Right atrium auricular region (tissue), 2 donors: ENCODE results near the gene STYXL2. TPM values are rescaled to one million over a fixed set of nuclear protein-coding genes. Genes with fewer than 3 reads are reported as not detected.

Experiments used
- DNase-seq: peaks from one replicate; pipeline ENCODE4 v3.0.0-alpha.2; 2019; ENCODE audit warnings: low spot score
- H3K27ac ChIP-seq, 2 donors: fragments of 200-600 bp; sonication (generic); 1 replicate in 1 of 2; 2 replicates in 1 of 2; pipeline ENCODE4 v1.5.1; 2016 to 2019
- H3K27me3 ChIP-seq, 2 donors: fragments of 200-600 bp; sonication (generic); one replicate each; pipeline versions ENCODE4 v1.5.1 to v1.6.0; 2017 to 2019
- H3K36me3 ChIP-seq: fragments of 200-600 bp; sonication (generic); one replicate; pipeline ENCODE4 v1.5.1; 2016
- H3K4me1 ChIP-seq, 2 donors: fragments of 200-600 bp; sonication (generic); one replicate each; pipeline versions ENCODE4 v1.5.1 to v1.6.0; 2017 to 2019
- H3K4me3 ChIP-seq, 2 donors: fragments of 200-600 bp; sonication (generic); 1 replicate in 1 of 2; 2 replicates in 1 of 2; pipeline ENCODE4 v1.5.1; 2017 to 2019; ENCODE audit warnings: mild to moderate bottlenecking in 1 of 2, moderate library complexity in 1 of 2
- H3K9me3 ChIP-seq, 2 donors: fragments of 200-600 bp; sonication (generic); one replicate each; pipeline ENCODE4 v1.5.1; 2019
- total RNA-seq, 2 donors: library from RNA; depleted of rRNA; stranded (reverse); fragments of >200 nt; gene quantifications; one replicate each; pipeline ENCODE4 v1.1.0, GENCODE V29; 2016
- TF ChIP-seq, protein P1 (sequence below), 2 donors: fragments of 200-600 bp; sonication (generic); IDR thresholded peaks; one replicate each; pipeline ENCODE4 v1.5.1; 2019; ENCODE audit warnings: antibody characterized with exemption in 2 of 2

The STYXL2 gene
- total RNA-seq, 2 donors from 2014 or later = 60.2 to 148 TPM

DNA sequence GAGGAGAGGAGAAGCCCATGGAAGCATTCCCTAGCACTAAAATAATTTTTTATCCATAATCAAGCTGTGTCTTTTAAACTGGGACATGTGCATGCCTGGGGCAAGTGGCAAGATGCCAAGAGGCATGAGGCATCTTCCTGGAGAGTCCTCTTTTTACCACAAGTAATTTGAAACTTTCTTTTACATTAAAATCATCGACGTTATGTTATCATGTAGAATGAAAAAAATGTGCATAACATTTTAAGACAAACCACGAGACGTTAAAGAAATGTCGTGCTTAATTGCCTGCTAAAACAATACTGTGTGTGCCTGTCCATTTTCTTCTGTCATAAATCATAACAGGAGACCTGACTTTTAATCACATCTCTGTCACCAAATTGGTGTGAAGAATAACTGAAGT, 1.5 kb downstream of the STYXL2 start:
- H3K4me3 ChIP-seq = peak overlapping the region; percentile 52 to 66
- peaks cover 0 to 12% of the 10 kb centered on the region in 2 donors for H3K4me1 ChIP-seq

DNA sequence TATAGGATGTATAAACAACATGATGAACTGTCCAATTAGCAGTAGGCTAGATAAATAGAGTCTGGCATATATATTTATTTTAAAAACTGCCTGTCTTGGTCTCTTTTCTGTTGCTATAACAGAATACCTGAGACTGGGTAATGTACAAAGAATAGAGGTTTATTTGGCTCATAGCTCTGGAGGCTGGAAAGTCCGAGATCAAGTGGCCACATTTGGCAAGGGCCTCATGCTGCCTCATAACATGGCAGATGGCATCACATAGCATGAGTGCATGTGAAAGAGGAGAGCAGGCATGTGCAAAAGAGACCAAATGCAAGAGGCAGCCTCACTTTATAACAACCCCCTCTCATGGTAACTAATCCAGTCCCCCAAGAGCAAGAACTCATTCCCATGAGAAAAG, 6.0 kb downstream of the STYXL2 start:
- DNase-seq = no peak
- H3K36me3 ChIP-seq = peaks cover 25% of the 10 kb centered on the region
- TF ChIP-seq, protein P1, sequence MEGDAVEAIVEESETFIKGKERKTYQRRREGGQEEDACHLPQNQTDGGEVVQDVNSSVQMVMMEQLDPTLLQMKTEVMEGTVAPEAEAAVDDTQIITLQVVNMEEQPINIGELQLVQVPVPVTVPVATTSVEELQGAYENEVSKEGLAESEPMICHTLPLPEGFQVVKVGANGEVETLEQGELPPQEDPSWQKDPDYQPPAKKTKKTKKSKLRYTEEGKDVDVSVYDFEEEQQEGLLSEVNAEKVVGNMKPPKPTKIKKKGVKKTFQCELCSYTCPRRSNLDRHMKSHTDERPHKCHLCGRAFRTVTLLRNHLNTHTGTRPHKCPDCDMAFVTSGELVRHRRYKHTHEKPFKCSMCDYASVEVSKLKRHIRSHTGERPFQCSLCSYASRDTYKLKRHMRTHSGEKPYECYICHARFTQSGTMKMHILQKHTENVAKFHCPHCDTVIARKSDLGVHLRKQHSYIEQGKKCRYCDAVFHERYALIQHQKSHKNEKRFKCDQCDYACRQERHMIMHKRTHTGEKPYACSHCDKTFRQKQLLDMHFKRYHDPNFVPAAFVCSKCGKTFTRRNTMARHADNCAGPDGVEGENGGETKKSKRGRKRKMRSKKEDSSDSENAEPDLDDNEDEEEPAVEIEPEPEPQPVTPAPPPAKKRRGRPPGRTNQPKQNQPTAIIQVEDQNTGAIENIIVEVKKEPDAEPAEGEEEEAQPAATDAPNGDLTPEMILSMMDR (IDR thresholded peaks at IDR 0.05) = no peak
- H3K27me3 ChIP-seq = no peaks in the 10 kb centered on the region
- no peak overlapping the region for H3K4me3 ChIP-seq
- peaks cover 0 to 3% of the 10 kb centered on the region in 2 donors for H3K4me1 ChIP-seq
- H3K27ac ChIP-seq = no peak overlapping the region
- H3K9me3 ChIP-seq = no peaks in the 10 kb centered on the region

More for the DNA sequence above, 1.5 kb downstream of the STYXL2 start:
- H3K36me3 ChIP-seq = peaks cover 17% of the 10 kb centered on the region
- TF ChIP-seq, protein P1 (IDR thresholded peaks at IDR 0.05) = no peak
- peak overlapping the region; percentile 76 to 95 for H3K27ac ChIP-seq
- H3K27me3 ChIP-seq = no peaks in the 10 kb centered on the region
- DNase-seq = no peak
- H3K9me3 ChIP-seq = no peaks in the 10 kb centered on the region

DNA sequence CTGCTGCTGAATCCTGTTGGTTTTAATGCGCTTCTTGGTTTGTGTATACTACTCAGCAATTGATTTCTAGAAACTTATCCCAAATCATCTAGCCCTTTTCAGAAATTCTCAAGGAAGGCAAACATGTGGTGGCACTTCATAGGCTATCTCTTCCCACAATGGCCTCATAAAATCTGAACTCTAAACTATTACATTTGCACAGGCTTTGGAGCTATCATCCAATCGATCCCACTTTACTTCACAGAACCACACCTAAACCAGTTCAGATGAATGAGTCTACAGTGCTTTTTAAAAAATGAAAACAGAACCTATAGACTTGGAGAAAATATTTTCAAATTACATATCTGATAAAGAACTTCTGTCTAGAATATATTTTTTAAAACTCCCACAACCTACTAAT, 6.9 kb downstream of the STYXL2 start:
- TF ChIP-seq, protein P1 (IDR thresholded peaks at IDR 0.05) = no peak
- Histone ChIP-seq H3K9me3 (no peaks in the 10 kb centered on the region), H3K27me3 (no peaks in the 10 kb centered on the region), H3K4me1 (peaks cover 0 to 4% of the 10 kb centered on the region in 2 donors), H3K4me3 (no peak overlapping the region), H3K36me3 (peaks cover 25% of the 10 kb centered on the region), H3K27ac (no peak overlapping the region)
- no peak for DNase-seq

DNA sequence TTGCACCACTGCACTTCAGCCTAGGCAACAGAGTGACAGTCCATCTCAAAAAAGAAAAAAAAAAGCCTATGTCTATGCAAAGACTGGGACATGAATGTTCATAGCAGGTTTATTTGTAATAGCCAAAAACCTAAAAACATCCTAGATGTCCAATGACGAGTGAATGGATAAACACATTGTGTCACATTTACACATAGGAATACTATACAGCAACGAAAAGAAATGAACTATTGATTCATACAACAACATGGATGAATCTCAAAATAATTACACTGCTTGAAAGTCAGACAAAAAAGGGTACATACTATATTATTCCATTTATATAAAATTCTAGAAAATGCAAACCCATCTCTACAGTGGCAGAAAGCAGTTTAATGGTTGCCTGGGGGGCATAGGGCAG, 7.9 kb downstream of the STYXL2 start:
- H3K27ac ChIP-seq = no peak overlapping the region
- no peaks in the 10 kb centered on the region for H3K27me3 ChIP-seq
- H3K4me1 ChIP-seq = peaks cover 0 to 4% of the 10 kb centered on the region in 2 donors
- H3K36me3 ChIP-seq = peaks cover 32% of the 10 kb centered on the region
- DNase-seq = no peak
- H3K4me3 ChIP-seq = no peak overlapping the region
- no peaks in the 10 kb centered on the region for H3K9me3 ChIP-seq
- TF ChIP-seq, protein P1 (IDR thresholded peaks at IDR 0.05) = no peak

DNA sequence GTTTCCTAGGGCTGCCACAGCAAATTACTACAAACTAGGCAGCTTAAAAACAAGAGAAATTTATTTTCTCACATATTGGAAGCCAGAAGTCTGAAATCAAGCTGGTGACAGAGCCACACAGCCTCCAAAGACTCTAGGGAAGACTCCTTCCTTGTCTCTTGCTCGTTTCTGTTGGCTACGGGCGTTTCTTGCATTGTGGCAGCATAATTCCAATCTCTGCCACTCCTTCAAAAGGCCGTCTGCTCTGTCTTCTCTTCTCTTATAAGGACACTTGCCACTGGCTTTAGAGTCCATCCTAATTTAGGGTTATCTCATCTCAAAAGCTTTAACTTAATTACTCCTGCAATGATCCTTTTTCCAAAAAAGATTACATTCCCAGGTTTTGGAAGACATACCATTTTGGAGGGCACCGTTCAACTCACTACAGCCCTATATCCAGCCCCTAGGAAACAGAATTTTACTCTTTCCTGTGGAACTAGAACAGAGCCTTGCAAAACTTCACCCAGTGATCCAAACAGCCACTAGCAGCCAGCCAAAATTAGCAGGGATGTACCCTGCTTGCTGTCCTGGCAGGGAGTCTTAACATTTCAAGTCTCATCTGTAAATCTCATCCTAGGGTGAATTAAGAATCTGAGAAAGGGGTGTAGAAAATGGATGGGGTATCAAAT, 9.2 kb downstream of the STYXL2 start:
- H3K27ac ChIP-seq = peak overlapping the region in 1 of 2 donors; percentile 32
- peaks cover 0 to 4% of the 10 kb centered on the region in 2 donors for H3K4me1 ChIP-seq
- DNase-seq = no peak
- no peak overlapping the region for H3K4me3 ChIP-seq
- no peaks in the 10 kb centered on the region for H3K27me3 ChIP-seq
- no peaks in the 10 kb centered on the region for H3K9me3 ChIP-seq
- peaks cover 34% of the 10 kb centered on the region for H3K36me3 ChIP-seq
- TF ChIP-seq, protein P1 (IDR thresholded peaks at IDR 0.05) = no peak

DNA sequence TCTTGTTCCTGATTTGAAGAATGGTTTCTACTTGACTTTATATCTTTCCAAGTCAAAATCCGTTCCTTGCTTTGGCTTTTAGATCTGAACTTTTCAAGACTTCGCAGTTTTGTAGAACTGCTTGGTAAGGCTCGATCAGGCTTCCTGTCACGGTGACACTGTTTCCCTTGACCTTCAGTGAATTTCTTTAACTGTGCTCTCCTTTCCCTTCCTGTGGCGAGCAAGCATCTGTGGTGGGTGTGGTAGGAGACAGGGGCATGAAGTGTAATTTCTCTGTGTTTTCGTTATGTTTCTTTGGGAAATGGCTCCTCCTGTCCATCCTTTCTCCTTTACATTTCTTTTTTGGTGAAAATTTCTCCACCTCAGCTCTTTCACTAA, 10.4 kb downstream of the STYXL2 start:
- Histone ChIP-seq H3K27me3 (no peaks in the 10 kb centered on the region), H3K27ac (peak overlapping the region in 1 of 2 donors; percentile 32), H3K4me3 (no peak overlapping the region), H3K4me1 (peaks cover 0 to 13% of the 10 kb centered on the region in 2 donors), H3K36me3 (peaks cover 27% of the 10 kb centered on the region), H3K9me3 (no peaks in the 10 kb centered on the region)
- TF ChIP-seq, protein P1 (IDR thresholded peaks at IDR 0.05) = no peak
- no peak for DNase-seq
